HG03558 (cell line): ENCODE results near the gene DUSP15.
"Not testable (repeated sequence)": the region's sequence is repeated elsewhere in the genome, so short reads cannot be mapped to it uniquely, and the experiment has no call there.

Experiments used
- ATAC-seq: cut with Tn5 transposase; IDR thresholded peaks from one replicate; pipeline ENCODE4 v1.9.1; 2021; ENCODE audit warnings: moderate number of reproducible peaks; ENCODE audit not compliant: unreplicated experiment; ENCODE audit errors: extremely low read depth

The DUSP15 gene

GRCh38 chr20:31842471-31843157, 27.7 kb downstream of the DUSP15 start:
- no peak for ATAC-seq

- no peak for ATAC-seq
Observed at GRCh38 chr20:31841928-31842327, 28.4 kb downstream of the DUSP15 start.

GRCh38 chr20:31840906-31841816, 29.2 kb downstream of the DUSP15 start:
- ATAC-seq = no peak

GRCh38 chr20:31839782-31840487, 30.4 kb downstream of the DUSP15 start:
- ATAC-seq = no peak

GRCh38 chr20:31838646-31839292, 31.6 kb downstream of the DUSP15 start:
- ATAC-seq = no peak

- no peak for ATAC-seq
Observed at GRCh38 chr20:31837896-31838397, 32.4 kb downstream of the DUSP15 start.

- ATAC-seq = no peak
Observed at GRCh38 chr20:31836853-31837608, 33.3 kb downstream of the DUSP15 start.

GRCh38 chr20:31835977-31836852, 34.1 kb downstream of the DUSP15 start:
- no peak for ATAC-seq

- no peak for ATAC-seq
Observed at GRCh38 chr20:31835554-31835953, 34.8 kb downstream of the DUSP15 start.

- no peak for ATAC-seq
Observed at GRCh38 chr20:31833931-31834521, 36.3 kb downstream of the DUSP15 start.

- no peak for ATAC-seq
Observed at GRCh38 chr20:31833130-31833930, 37.0 kb downstream of the DUSP15 start.

GRCh38 chr20:31831771-31832306, 38.5 kb downstream of the DUSP15 start:
- no peak for ATAC-seq

- no peak for ATAC-seq
Observed at GRCh38 chr20:31831211-31831610, 39.1 kb downstream of the DUSP15 start.

GRCh38 chr20:31830406-31830981, 39.8 kb downstream of the DUSP15 start:
- ATAC-seq = no peak

GRCh38 chr20:31829731-31830130, 40.6 kb downstream of the DUSP15 start:
- no peak for ATAC-seq

GRCh38 chr20:31828016-31828415, 42.3 kb downstream of the DUSP15 start:
- ATAC-seq = not testable (repeated sequence)

- no peak for ATAC-seq
Observed at GRCh38 chr20:31827059-31827458, 43.3 kb downstream of the DUSP15 start.
